OCI-LY7 (cell line): ENCODE results near the gene C16orf89. TPM values are rescaled to one million over a fixed set of nuclear protein-coding genes. Genes with fewer than 3 reads are reported as not detected.

ENCODE experiments used
- BruUV-seq: library from RNA; stranded (reverse); fragments of 400-500 nt; replicated peaks from 2 replicates; lab custom pipeline; 2021; lab: Mats Ljungman, UMichigan
- CTCF ChIA-PET: fragments of 300-600 bp; sonication (Branson Sonifier 250); formaldehyde crosslinking; loops from one replicate; lab custom pipeline; 2022; ENCODE audit warnings: antibody characterized with exemption; ENCODE audit not compliant: unreplicated experiment; lab: Charles Lee
- POLR2A ChIA-PET: fragments of 300-600 bp; sonication (Branson Sonifier 250); formaldehyde crosslinking; loops from one replicate; lab custom pipeline; 2022; ENCODE audit warnings: antibody characterized with exemption; lab: Charles Lee
- DNase-seq: peaks from one replicate; pipeline ENCODE4 v3.0.0-alpha.2; 2015; ENCODE audit warnings: low spot score
- H2AFZ ChIP-seq: fragments of 200-600 bp; sonication (generic), shearing (Covaris generic); 2 replicates; pipeline ENCODE4 v1.6.1; 2014; ENCODE audit warnings: mild to moderate bottlenecking, antibody characterized with exemption, low read length, moderate library complexity
- H3K27ac ChIP-seq: fragments of 200-600 bp; sonication (generic); 2 replicates; pipeline ENCODE4 v1.5.1; 2014; ENCODE audit warnings: mixed run types, low read depth, mild to moderate bottlenecking, moderate library complexity, low read length, inconsistent platforms; ENCODE audit not compliant: poor library complexity, severe bottlenecking
- H3K36me3 ChIP-seq: fragments of 200-600 bp; sonication (generic); 2 replicates; pipeline ENCODE4 v1.6.1; 2014; ENCODE audit warnings: mild to moderate bottlenecking, antibody characterized with exemption, low read length, moderate library complexity, mixed read lengths; ENCODE audit not compliant: insufficient read depth
- H3K4me1 ChIP-seq: fragments of 200-600 bp; sonication (generic); 2 replicates; pipeline ENCODE4 v1.5.1; 2014; ENCODE audit warnings: mild to moderate bottlenecking, low read length; ENCODE audit not compliant: insufficient read depth, poor library complexity, severe bottlenecking
- H3K4me2 ChIP-seq: fragments of 200-600 bp; sonication (generic); 2 replicates; pipeline ENCODE4 v1.6.1; 2014; ENCODE audit warnings: mild to moderate bottlenecking, low read length
- H3K4me3 ChIP-seq: fragments of 200-600 bp; sonication (generic); 2 replicates; pipeline ENCODE4 v1.5.1; 2014; ENCODE audit warnings: mild to moderate bottlenecking, low read depth, low read length; ENCODE audit not compliant: poor library complexity, severe bottlenecking
- H3K79me2 ChIP-seq: fragments of 200-600 bp; sonication (generic); 2 replicates; pipeline ENCODE4 v1.6.1; 2016; ENCODE audit warnings: low read depth, mild to moderate bottlenecking, low read length, moderate library complexity, mixed read lengths; ENCODE audit not compliant: insufficient read depth
- H3K9me2 ChIP-seq: fragments of 200-600 bp; sonication (generic); 2 replicates; pipeline ENCODE4 v1.6.1; 2016; ENCODE audit warnings: mild to moderate bottlenecking, low read length, mixed read lengths; ENCODE audit not compliant: insufficient read depth
- H3K9me3 ChIP-seq: fragments of 200-600 bp; sonication (generic); 2 replicates; pipeline ENCODE4 v1.6.1; 2014; ENCODE audit warnings: mild to moderate bottlenecking, mixed run types, low read length, mixed read lengths
- H4K20me1 ChIP-seq: fragments of 200-600 bp; sonication (generic); 2 replicates; pipeline ENCODE4 v1.6.1; 2014; ENCODE audit warnings: mild to moderate bottlenecking, antibody characterized with exemption, low read length, moderate library complexity, mixed read lengths; ENCODE audit not compliant: insufficient read depth
- CTCF ChIP-seq: fragments of 200-600 bp; sonication (generic); conservative IDR thresholded peaks from 2 replicates; pipeline ENCODE4 v1.5.1; 2014; ENCODE audit warnings: mild to moderate bottlenecking, antibody characterized with exemption, low read length, moderate library complexity, mixed read lengths
- EZH2phosphoT487 ChIP-seq: fragments of 200-600 bp; sonication (generic); IDR thresholded peaks from 2 replicates; pipeline ENCODE4 v1.6.1; 2018; ENCODE audit warnings: low read depth, borderline replicate concordance, mild to moderate bottlenecking, mixed run types, antibody characterized with exemption, low read length, moderate library complexity, mixed read lengths
- intact Hi-C: fragments of 100-400 bp; cut with micrococcal nuclease; formaldehyde crosslinking; loops from one replicate; pipeline ENCODE4 v1.10.0; 2022; ENCODE audit not compliant: unreplicated experiment
- total RNA-seq, 2 experiments: library from RNA; depleted of rRNA in 1 of 2; stranded (reverse); fragments of >200 nt in 1 of 2; shearing (Covaris generic) in 1 of 2; gene quantifications; 2 replicates each; pipeline ENCODE4 v1.2.3, GENCODE V29; 2014 to 2022

C16orf89 gene
- total RNA-seq, 2 experiments from 2014 or later = not detected

- Histone ChIP-seq H3K9me3 (no peaks in the 10 kb centered on the region), H3K4me3 (no peak overlapping the region), H3K79me2 (no peaks in the 10 kb centered on the region), H3K4me2 (no peak overlapping the region), H2AFZ (no peak overlapping the region), H3K9me2 (no peaks in the 10 kb centered on the region), H3K4me1 (no peaks in the 10 kb centered on the region), H3K36me3 (no peaks in the 10 kb centered on the region), H4K20me1 (no peaks in the 10 kb centered on the region), H3K27ac (no peak overlapping the region)
- TF ChIP-seq EZH2phosphoT487 = no peak
- no peak for TF ChIP-seq CTCF
- DNase-seq = no peak
- POLR2A ChIA-PET = no interaction called here
- BruUV-seq = no TSS peak
- intact Hi-C loops = no loop called here
- CTCF ChIA-PET = no interaction called here
Measured at GRCh38 chr16:5042574-5043171, 23.1 kb downstream of the C16orf89 start.

GRCh38 chr16:5041600-5042133 lies 24.1 kb downstream of the C16orf89 start:
- no peak overlapping the region for H3K27ac ChIP-seq
- H4K20me1 ChIP-seq = no peaks in the 10 kb centered on the region
- no peak for DNase-seq
- no peaks in the 10 kb centered on the region for H3K4me1 ChIP-seq
- H3K4me2 ChIP-seq = no peak overlapping the region
- POLR2A ChIA-PET = no interaction called here
- H3K79me2 ChIP-seq = no peaks in the 10 kb centered on the region
- no peaks in the 10 kb centered on the region for H3K36me3 ChIP-seq
- H2AFZ ChIP-seq = no peak overlapping the region
- H3K4me3 ChIP-seq = no peak overlapping the region
- H3K9me3 ChIP-seq = no peaks in the 10 kb centered on the region
- CTCF ChIA-PET = no interaction called here
- intact Hi-C loops = no loop called here
- no peaks in the 10 kb centered on the region for H3K9me2 ChIP-seq
- TF ChIP-seq EZH2phosphoT487 (no peak), CTCF (no peak)
- BruUV-seq = no TSS peak

GRCh38 chr16:5040451-5040850 lies 25.3 kb downstream of the C16orf89 start:
- Histone ChIP-seq H3K9me3 (no peaks in the 10 kb centered on the region), H3K4me1 (no peaks in the 10 kb centered on the region), H3K27ac (no peak overlapping the region), H3K4me2 (no peak overlapping the region), H3K79me2 (no peaks in the 10 kb centered on the region), H3K9me2 (no peaks in the 10 kb centered on the region), H4K20me1 (no peaks in the 10 kb centered on the region), H2AFZ (no peak overlapping the region), H3K36me3 (no peaks in the 10 kb centered on the region), H3K4me3 (no peak overlapping the region)
- TF ChIP-seq EZH2phosphoT487 = no peak
- TF ChIP-seq CTCF = no peak
- ChIA-PET CTCF (no interaction called here), POLR2A (no interaction called here)
- intact Hi-C loops = no loop called here
- DNase-seq = no peak
- no TSS peak for BruUV-seq
